Vagina (tissue), 2 donors: Measurements from ENCODE around the gene BUD23. TPM values are rescaled to one million over a fixed set of nuclear protein-coding genes. Genes with fewer than 3 reads are reported as not detected.

ENCODE experiments used
- DNase-seq, 2 donors: peaks; one replicate each; pipeline ENCODE4 v3.0.0-alpha.2; 2017; ENCODE audit errors: extremely low spot score in 2 of 2
- H3K27ac ChIP-seq: fragments of 200-600 bp; sonication (generic); one replicate; pipeline ENCODE4 v1.5.1; 2019
- H3K27me3 ChIP-seq: fragments of 200-600 bp; sonication (generic); one replicate; pipeline ENCODE4 v1.5.1; 2019
- H3K36me3 ChIP-seq, 2 donors: fragments of 200-600 bp; sonication (generic); one replicate each; pipeline ENCODE4 v1.5.1; 2017 to 2019
- H3K4me1 ChIP-seq: fragments of 200-600 bp; sonication (generic); one replicate; pipeline ENCODE4 v1.5.1; 2019
- H3K4me3 ChIP-seq, 2 donors: fragments of 200-600 bp; sonication (generic); 1 replicate in 1 of 2; 2 replicates in 1 of 2; pipeline ENCODE4 v1.5.1; 2016 to 2019
- H3K9me3 ChIP-seq: fragments of 200-600 bp; sonication (generic); one replicate; pipeline ENCODE4 v1.5.1; 2019
- CTCF ChIP-seq, 3 experiments: fragments of 450-650 bp in 2 of 3; fragments of 200-600 bp in 1 of 3; sonication (generic) in 1 of 3; IDR thresholded peaks; one replicate each; pipeline ENCODE4 v1.5.1; 2017 to 2019; ENCODE audit warnings: antibody characterized with exemption in 3 of 3, mild to moderate bottlenecking in 2 of 3, moderate library complexity in 2 of 3
- POLR2A ChIP-seq, 2 donors: fragments of 450-650 bp; IDR thresholded peaks; one replicate each; pipeline ENCODE4 v1.6.1; 2017; ENCODE audit warnings: antibody characterized with exemption in 2 of 2, mild to moderate bottlenecking in 2 of 2, moderate library complexity in 2 of 2
- POLR2AphosphoS5 ChIP-seq, 2 donors: sonication (generic); formaldehyde crosslinking; IDR thresholded peaks; one replicate each; pipeline ENCODE4 v1.9.0; 2017; ENCODE audit warnings: antibody characterized with exemption in 2 of 2, mild to moderate bottlenecking in 2 of 2, low read depth in 1 of 2; ENCODE audit not compliant: insufficient read depth in 1 of 2
- intact Hi-C: fragments of 100-400 bp; cut with DNase I; formaldehyde crosslinking; loops from one replicate; pipeline ENCODE4 v1.15.1; 2023
- total RNA-seq: library from RNA; depleted of rRNA; stranded (reverse); fragments of >200 nt; gene quantifications from one replicate; pipeline ENCODE4 v1.2.3, GENCODE V29; 2016

BUD23 gene
- total RNA-seq, 1 donor from 2014 or later: 49.8 TPM

- Histone ChIP-seq H3K4me3 (no peak overlapping the region), H3K36me3 (no peaks in the 10 kb centered on the region), H3K27ac (peak overlapping the region; percentile 71), H3K4me1 (peaks cover 46% of the 10 kb centered on the region), H3K27me3 (no peaks in the 10 kb centered on the region), H3K9me3 (no peaks in the 10 kb centered on the region)
- intact Hi-C loops: no loop called here
- DNase-seq: no peak
- TF ChIP-seq POLR2AphosphoS5 (IDR thresholded peaks at IDR 0.05; ENCODE audit: insufficient read depth in 1 of 2, low read depth in 1 of 2) (no peak), CTCF (IDR thresholded peaks at IDR 0.05) (no peak), POLR2A (IDR thresholded peaks at IDR 0.05) (no peak)
These were observed 33.0 kb downstream of the BUD23 start for GRCh38 chr7:73716318-73716890.

- DNase-seq: no peak
- Histone ChIP-seq H3K4me1 (peaks cover 46% of the 10 kb centered on the region), H3K27me3 (no peaks in the 10 kb centered on the region), H3K9me3 (no peaks in the 10 kb centered on the region), H3K27ac (peak overlapping the region; percentile 71), H3K4me3 (no peak overlapping the region), H3K36me3 (no peaks in the 10 kb centered on the region)
- intact Hi-C loops: no loop called here
- no peak for TF ChIP-seq POLR2A (IDR thresholded peaks at IDR 0.05)
- no peak for TF ChIP-seq CTCF (IDR thresholded peaks at IDR 0.05)
- no peak for TF ChIP-seq POLR2AphosphoS5 (IDR thresholded peaks at IDR 0.05; ENCODE audit: insufficient read depth in 1 of 2, low read depth in 1 of 2)
These were observed 33.8 kb downstream of the BUD23 start for GRCh38 chr7:73717025-73717807.

- H3K4me3 ChIP-seq: peak overlapping the region in 1 of 2 donors; percentile 91
- peak overlapping the region; percentile 71 for H3K27ac ChIP-seq
- TF ChIP-seq CTCF (IDR thresholded peaks at IDR 0.05) (no peak), POLR2A (IDR thresholded peaks at IDR 0.05) (no peak), POLR2AphosphoS5 (IDR thresholded peaks at IDR 0.05; ENCODE audit: insufficient read depth in 1 of 2, low read depth in 1 of 2) (no peak)
- no peaks in the 10 kb centered on the region for H3K27me3 ChIP-seq
- no peak for DNase-seq
- H3K36me3 ChIP-seq: no peaks in the 10 kb centered on the region
- H3K4me1 ChIP-seq: peaks cover 46% of the 10 kb centered on the region
- H3K9me3 ChIP-seq: no peaks in the 10 kb centered on the region
- intact Hi-C loops: no loop called here
These were observed 34.6 kb downstream of the BUD23 start for GRCh38 chr7:73717991-73718405.

GRCh38 chr7:73718438-73718881, 35.1 kb downstream of the BUD23 start:
- Histone ChIP-seq H3K4me1 (peaks cover 46% of the 10 kb centered on the region), H3K36me3 (no peaks in the 10 kb centered on the region), H3K27me3 (no peaks in the 10 kb centered on the region), H3K4me3 (peak overlapping the region; percentile 62 to 91), H3K9me3 (no peaks in the 10 kb centered on the region), H3K27ac (peak overlapping the region; percentile 46)
- DNase-seq: no peak
- intact Hi-C loops: no loop called here
- TF ChIP-seq POLR2A (IDR thresholded peaks at IDR 0.05) (no peak), CTCF (IDR thresholded peaks at IDR 0.05) (no peak), POLR2AphosphoS5 (IDR thresholded peaks at IDR 0.05; ENCODE audit: insufficient read depth in 1 of 2, low read depth in 1 of 2) (no peak)
